ENCODE measurements around the gene ADAMTSL3. TPM values are rescaled to one million over a fixed set of nuclear protein-coding genes. Genes with fewer than 3 reads are reported as not detected.

ADAMTSL3 gene
- total and polyA plus RNA-seq, 4 donors = 0.85 to 58.2 (median 7.9) TPM

- H3K9me3 ChIP-seq (ENCODE audit: control insufficient read depth in 4 of 4, insufficient read depth in 3 of 4, low read length in 3 of 4) = no peaks in the 10 kb centered on the region
- H3K4me3 ChIP-seq = no peak overlapping the region
- no peak overlapping the region for H3K27ac ChIP-seq (ENCODE audit: low read depth in 1 of 2, low read length in 1 of 2)
- ATAC-seq (ENCODE audit: insufficient read depth, low FRiP score) (no peak), DNase-seq (no peak)
- H3K9ac ChIP-seq (ENCODE audit: insufficient read depth in 1 of 2, low read length in 2 of 2) = no peak overlapping the region
- no peaks in the 10 kb centered on the region for H3K36me3 ChIP-seq (ENCODE audit: control insufficient read depth in 4 of 4, insufficient read depth in 4 of 4, low read length in 4 of 4)
- 92 to 94% methylated on average over 6 of the region's 6 CpGs for WGBS, 2 donors
- no peaks in the 10 kb centered on the region for H3K4me1 ChIP-seq (ENCODE audit: control insufficient read depth in 5 of 5, insufficient read depth in 5 of 5, low read length in 5 of 5)
- no peaks in the 10 kb centered on the region for H3K27me3 ChIP-seq (ENCODE audit: control insufficient read depth in 3 of 3, insufficient read depth in 3 of 3, low read length in 2 of 3)
- TF ChIP-seq CTCF (IDR thresholded peaks at IDR 0.05; ENCODE audit: control extremely low read depth, extremely low read depth) = no peak
These were observed 54.4 kb downstream of the ADAMTSL3 start for GRCh38 chr15:83708328-83708727.

DNA sequence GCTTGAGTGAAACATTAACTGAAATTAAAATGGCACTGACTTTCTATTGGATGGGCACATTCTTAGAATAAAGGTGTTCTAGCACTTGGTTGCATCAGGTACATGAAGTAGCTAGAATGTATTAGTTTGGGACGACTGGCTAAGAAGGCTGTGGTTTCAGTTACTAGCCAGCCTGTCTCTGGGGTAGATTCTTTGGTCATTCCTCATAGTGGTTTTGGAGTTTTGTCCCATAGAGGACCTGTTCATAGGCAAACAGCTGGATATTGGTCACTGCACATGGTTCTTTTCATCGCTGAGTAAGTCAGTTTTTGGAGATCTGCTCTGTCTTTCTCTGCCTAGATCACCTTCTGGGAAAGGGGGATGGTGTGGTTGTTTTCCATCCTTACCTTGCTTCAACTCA lies 55.3 kb downstream of the ADAMTSL3 start:
- ATAC-seq (ENCODE audit: insufficient read depth, low FRiP score) (no peak), DNase-seq (no peak)
- no peaks in the 10 kb centered on the region for H3K9me3 ChIP-seq (ENCODE audit: control insufficient read depth in 4 of 4, insufficient read depth in 3 of 4, low read length in 3 of 4)
- H3K36me3 ChIP-seq (ENCODE audit: control insufficient read depth in 4 of 4, insufficient read depth in 4 of 4, low read length in 4 of 4) = no peaks in the 10 kb centered on the region
- TF ChIP-seq CTCF (IDR thresholded peaks at IDR 0.05; ENCODE audit: control extremely low read depth, extremely low read depth) = no peak
- no peak overlapping the region for H3K4me3 ChIP-seq
- WGBS, 2 donors = 77 to 90% methylated on average over 2 of the region's 2 CpGs
- no peak overlapping the region for H3K27ac ChIP-seq (ENCODE audit: low read depth in 1 of 2, low read length in 1 of 2)
- H3K27me3 ChIP-seq (ENCODE audit: control insufficient read depth in 3 of 3, insufficient read depth in 3 of 3, low read length in 2 of 3) = no peaks in the 10 kb centered on the region
- no peak overlapping the region for H3K9ac ChIP-seq (ENCODE audit: insufficient read depth in 1 of 2, low read length in 2 of 2)
- H3K4me1 ChIP-seq (ENCODE audit: control insufficient read depth in 5 of 5, insufficient read depth in 5 of 5, low read length in 5 of 5) = no peaks in the 10 kb centered on the region

DNA sequence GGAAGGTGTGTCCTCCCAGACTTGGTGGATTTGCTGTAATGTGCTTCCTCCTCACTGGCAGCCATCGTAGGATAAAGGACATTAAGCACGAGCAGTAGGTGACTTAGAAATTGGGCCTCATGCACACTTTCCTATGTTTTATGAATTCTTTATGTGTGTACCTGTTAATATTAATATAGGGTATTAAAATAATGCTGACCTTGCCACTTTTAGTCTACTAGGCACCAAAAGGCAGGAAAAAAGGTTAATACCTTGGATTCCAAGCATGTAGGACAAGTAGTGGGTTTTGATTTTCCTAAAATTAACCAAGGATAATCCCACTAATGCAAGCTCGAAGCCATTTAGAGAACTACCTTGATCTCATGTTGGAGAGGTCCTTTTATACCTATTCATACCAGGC lies 55.9 kb downstream of the ADAMTSL3 start:
- Histone ChIP-seq H3K27ac (ENCODE audit: low read depth in 1 of 2, low read length in 1 of 2) (no peak overlapping the region), H3K9me3 (ENCODE audit: control insufficient read depth in 4 of 4, insufficient read depth in 3 of 4, low read length in 3 of 4) (no peaks in the 10 kb centered on the region), H3K27me3 (ENCODE audit: control insufficient read depth in 3 of 3, insufficient read depth in 3 of 3, low read length in 2 of 3) (no peaks in the 10 kb centered on the region), H3K4me3 (no peak overlapping the region), H3K36me3 (ENCODE audit: control insufficient read depth in 4 of 4, insufficient read depth in 4 of 4, low read length in 4 of 4) (no peaks in the 10 kb centered on the region), H3K4me1 (ENCODE audit: control insufficient read depth in 5 of 5, insufficient read depth in 5 of 5, low read length in 5 of 5) (no peaks in the 10 kb centered on the region), H3K9ac (ENCODE audit: insufficient read depth in 1 of 2, low read length in 2 of 2) (no peak overlapping the region)
- DNase-seq (no peak), ATAC-seq (ENCODE audit: insufficient read depth, low FRiP score) (no peak)
- no peak for TF ChIP-seq CTCF (IDR thresholded peaks at IDR 0.05; ENCODE audit: control extremely low read depth, extremely low read depth)
- WGBS, 2 donors = 89 to 93% methylated on average over 3 of the region's 3 CpGs

GRCh38 chr15:83710452-83710851 lies 56.5 kb downstream of the ADAMTSL3 start:
- no peak for TF ChIP-seq CTCF (IDR thresholded peaks at IDR 0.05; ENCODE audit: control extremely low read depth, extremely low read depth)
- DNase-seq (no peak), ATAC-seq (ENCODE audit: insufficient read depth, low FRiP score) (no peak)
- H3K36me3 ChIP-seq (ENCODE audit: control insufficient read depth in 4 of 4, insufficient read depth in 4 of 4, low read length in 4 of 4) = no peaks in the 10 kb centered on the region
- H3K9me3 ChIP-seq (ENCODE audit: control insufficient read depth in 4 of 4, insufficient read depth in 3 of 4, low read length in 3 of 4) = no peaks in the 10 kb centered on the region
- no peak overlapping the region for H3K9ac ChIP-seq (ENCODE audit: insufficient read depth in 1 of 2, low read length in 2 of 2)
- H3K27ac ChIP-seq (ENCODE audit: low read depth in 1 of 2, low read length in 1 of 2) = no peak overlapping the region
- H3K4me3 ChIP-seq = no peak overlapping the region
- no peaks in the 10 kb centered on the region for H3K27me3 ChIP-seq (ENCODE audit: control insufficient read depth in 3 of 3, insufficient read depth in 3 of 3, low read length in 2 of 3)
- H3K4me1 ChIP-seq (ENCODE audit: control insufficient read depth in 5 of 5, insufficient read depth in 5 of 5, low read length in 5 of 5) = no peaks in the 10 kb centered on the region

All from lung (tissue), 12 donors.